ENCODE results near the gene CMC2.

The CMC2 gene

DNA sequence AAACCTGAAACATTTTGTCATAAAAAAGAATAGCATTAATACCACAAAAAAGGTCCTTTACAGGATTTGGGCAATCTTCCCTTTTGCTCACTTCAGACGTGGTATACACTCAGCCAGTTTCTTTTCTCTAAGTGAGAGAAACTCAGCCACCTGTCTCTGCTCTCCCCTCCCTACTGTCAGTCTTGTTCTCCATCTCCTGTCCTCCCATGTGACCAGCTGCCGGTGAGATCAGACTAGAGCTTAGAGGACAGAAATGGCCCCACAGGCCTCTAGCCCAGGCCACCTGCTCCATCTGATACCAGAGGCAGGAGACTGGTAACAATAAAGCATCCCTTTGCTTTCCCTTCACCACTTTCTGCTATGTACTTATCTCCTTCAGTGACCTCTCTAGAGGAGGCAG is 34.9 kb downstream of the CMC2 start:
- DNase-seq, result no peak

GRCh38 chr16:80969114-80969484 is 37.6 kb downstream of the CMC2 start:
- DNase-seq, result no peak

- DNase-seq, result no peak
Observed at GRCh38 chr16:80968386-80969113, 38.1 kb downstream of the CMC2 start.

DNA sequence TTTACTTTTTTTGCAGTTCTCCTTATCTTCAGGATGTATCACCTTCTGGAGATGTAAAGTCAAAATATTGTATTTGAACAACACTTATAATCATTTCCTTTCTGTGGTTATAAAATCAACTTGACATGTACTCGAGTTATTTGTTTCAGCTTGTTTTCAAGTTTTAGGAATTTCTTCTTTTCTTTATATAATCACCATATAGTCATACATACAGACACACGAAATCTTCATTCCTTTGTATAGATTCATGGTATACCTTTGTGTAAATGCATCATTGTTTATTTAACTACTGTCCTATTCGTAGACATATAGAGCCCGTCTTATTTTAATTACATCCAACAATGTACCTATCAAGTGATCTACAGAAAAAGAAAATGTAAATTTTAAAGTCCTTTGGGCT is 40.1 kb downstream of the CMC2 start:
- DNase-seq, result no peak

DNA sequence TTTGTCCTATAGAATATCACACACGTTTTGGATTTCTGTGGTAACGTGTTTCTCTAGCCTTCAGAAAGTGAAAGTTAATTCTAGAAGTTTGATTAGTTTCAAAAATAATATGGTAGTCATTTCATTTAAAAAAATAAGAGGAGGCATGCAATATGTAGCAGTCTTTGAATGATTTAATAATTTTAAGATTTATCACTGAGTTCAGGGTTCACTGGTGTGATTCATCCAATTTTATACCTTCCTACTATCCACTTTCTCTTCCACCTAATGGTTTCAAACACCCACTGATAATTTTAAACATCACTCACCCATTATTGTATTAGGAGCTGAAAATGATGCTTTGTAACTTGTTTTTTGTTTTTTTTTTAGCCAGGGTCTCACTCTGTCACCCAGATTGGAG is 42.3 kb downstream of the CMC2 start:
- DNase-seq, result no peak

GRCh38 chr16:80962879-80963278 is 43.8 kb downstream of the CMC2 start:
- DNase-seq, result no peak

- DNase-seq, result no peak
Observed at GRCh38 chr16:80958284-80958683, 48.4 kb downstream of the CMC2 start.

DNA sequence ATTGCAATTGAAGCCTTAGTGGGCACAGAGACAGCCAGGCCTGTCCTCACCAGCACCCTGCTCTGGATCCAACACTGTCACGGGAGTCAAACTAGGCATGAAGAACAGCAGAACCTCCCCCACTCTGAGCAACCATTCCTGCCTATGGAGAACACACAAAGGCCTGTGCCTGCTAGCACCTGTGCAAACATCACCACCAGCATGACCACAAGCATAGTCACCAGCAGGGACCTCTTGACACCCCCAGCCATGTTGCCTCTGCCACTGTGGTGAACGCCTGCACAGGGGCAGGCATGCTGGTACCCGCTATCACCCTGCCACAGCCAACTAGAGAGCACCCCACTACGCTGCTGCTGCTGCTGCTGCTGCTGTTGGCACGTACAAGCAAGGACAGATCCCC is 51.7 kb downstream of the CMC2 start:
- no peak for DNase-seq

GRCh38 chr16:80948886-80949493 is 57.7 kb downstream of the CMC2 start:
- peak; percentile 37 for DNase-seq

DNA sequence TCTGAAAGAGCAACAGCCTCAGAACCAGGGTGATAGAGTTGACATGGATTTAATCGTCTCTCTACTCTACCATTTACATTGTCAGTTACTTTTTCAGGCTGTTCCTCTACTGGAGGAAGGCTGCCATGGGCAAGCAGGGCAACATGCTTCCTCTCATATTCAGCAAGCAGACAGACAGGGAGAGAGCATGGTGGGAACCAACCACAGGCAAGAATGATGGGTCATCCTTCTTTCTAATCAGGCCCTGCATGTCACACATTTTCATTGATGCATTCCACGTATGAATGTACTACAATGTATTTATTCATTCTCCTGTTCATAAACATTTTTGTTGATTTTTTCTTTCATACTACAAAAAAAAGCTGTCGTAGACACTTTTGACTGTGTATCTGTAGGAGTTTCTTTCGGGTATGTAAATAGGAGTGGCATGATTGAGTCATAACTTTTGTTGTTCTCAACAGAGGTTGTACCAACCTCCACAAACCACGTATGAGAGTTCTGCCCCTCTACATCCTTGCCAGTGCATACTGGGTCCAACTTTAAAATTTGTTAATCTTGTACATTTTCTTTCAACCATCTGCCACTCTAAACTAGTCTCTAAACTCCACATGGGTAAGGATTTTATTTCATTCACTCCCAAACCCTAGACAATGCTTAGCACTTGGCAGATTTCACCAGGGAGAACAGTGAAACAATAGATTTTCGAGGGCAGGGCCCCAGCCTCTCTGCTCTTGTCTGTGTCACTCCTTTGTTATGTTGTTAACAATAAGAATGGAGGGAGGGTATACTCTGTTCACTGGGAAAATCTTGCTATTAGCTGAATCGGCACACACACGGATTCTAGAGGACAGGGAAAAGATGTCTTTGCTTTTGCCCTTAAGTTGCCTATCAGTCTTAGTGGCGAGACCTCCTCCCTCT is 58.7 kb downstream of the CMC2 start:
- no peak for DNase-seq

GRCh38 chr16:80947239-80947638 is 59.4 kb downstream of the CMC2 start:
- DNase-seq, result no peak

DNA sequence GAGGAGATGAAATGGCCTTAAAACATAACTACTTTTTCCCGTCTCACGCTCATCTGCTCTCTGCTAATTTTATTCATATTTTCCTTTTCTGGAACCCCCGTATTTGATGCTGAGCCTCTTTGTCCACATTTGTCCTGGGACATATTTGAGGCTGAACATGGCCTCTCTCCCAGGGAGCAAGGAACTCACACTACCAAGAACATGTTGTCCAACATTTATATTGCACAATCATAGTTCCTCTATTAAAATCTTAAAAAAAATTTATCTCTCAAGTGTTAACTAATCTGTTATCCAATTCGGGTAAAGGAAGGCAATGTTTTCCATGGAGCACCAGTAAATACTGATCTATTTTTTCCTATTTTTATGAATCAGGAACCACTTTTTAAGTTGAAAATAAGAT is 60.2 kb downstream of the CMC2 start:
- no peak for DNase-seq

DNA sequence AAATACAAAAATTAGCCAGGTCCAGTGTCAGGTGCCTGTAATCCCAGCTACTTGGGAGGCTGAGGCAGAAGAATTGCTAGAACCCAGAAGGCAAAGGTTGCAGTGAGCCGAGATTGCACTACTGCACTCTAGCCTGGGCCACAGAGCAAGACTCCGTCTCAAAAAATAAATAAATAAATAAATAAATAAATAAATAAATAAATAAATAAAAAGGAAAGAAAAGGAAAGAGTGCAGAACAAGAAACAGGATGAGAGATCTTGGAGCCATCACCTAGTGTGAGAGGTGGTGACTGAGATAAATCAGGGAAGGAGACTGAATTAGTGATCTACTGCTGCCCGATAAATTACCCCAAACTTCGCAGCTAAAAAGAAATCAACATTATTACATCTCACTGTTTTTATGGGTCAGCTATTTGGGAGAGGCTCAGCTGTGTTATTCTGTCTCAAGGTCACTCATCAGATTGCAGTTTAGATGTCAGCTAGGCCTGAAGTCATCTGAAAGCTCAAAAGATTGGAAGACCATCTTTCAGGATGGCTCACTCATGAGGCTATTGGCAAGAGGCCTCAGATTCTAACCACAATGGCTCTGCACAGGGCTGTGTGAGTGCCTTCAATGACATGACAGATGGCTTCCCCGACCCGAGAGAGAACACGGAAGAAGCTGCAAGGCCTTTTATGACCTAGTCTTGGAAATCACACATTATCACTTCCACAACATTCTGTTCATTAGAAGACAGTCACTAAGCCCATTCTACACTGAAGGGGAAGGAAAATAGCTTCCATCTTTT is 66.4 kb downstream of the CMC2 start:
- no peak for DNase-seq

DNA sequence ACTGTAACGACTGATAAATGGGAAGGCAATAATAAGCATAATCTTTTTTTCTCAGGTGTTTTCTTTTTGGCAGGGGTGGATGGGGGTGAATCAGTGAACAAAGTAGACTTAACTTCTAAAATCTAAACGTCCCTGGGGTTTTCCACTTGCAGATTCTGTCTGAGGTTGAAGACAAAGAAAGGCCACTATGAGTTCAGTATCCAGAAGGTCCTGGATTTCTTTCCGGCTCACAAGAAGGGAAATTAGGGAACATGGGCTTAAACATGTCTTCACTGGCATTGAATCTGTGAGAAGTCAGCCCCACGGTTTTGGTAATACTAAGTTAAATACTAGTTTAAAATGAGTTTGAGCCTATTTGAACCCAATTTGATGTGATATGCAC is 67.8 kb downstream of the CMC2 start:
- DNase-seq, result no peak

GRCh38 chr16:80938004-80938878 is 68.4 kb downstream of the CMC2 start:
- DNase-seq, result no peak

GRCh38 chr16:80936410-80936809 is 70.3 kb downstream of the CMC2 start:
- DNase-seq, result no peak

GRCh38 chr16:80935691-80936090 is 71.0 kb downstream of the CMC2 start:
- no peak for DNase-seq

GRCh38 chr16:80932708-80933095 is 74.0 kb downstream of the CMC2 start:
- no peak for DNase-seq

DNA sequence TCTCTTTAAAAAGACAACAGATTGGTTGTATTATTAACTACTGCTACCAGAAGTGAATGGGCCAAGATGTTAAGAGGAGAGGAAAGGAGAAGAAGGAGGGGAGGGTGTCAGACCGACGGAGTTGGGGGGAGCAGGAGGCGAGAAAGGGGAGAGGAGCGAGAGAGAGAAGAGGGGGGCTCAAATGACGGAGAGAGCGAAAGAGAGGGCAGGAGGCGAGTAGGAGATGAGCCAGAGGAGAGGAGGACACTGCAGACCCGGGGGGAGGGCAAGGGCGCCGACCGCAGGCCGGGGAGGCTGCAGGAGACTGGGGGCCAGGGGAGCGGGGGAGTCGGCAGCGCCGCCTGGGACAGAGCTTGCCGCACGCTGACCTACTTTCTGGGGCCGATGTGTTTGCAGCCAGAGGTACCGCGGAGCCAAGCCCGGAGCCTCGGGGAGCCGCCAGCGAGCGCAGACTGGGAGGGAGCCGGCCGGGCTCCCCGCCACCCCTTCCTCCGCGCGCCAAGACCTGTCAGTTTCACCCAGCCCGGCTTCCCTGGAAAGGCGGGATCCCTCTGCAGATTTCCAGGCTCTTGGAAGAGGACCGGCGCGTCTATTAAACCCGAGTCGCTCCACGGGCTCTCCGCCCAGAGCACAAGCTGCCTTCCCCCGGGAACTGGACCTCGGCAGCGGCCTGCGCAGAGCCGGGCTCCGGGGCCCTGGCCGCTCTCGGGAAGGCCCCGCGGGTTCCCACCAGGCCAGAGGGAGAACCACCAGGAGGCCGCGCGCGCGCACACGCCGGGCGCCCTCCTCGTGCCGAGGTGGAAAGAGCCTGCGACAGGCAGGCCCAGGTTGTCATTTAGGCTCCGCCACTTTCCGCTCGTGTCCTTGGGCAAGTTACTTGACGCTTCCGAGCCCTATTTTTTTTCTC is 74.6 kb downstream of the CMC2 start:
- DNase-seq, result peak; percentile 5

DNA sequence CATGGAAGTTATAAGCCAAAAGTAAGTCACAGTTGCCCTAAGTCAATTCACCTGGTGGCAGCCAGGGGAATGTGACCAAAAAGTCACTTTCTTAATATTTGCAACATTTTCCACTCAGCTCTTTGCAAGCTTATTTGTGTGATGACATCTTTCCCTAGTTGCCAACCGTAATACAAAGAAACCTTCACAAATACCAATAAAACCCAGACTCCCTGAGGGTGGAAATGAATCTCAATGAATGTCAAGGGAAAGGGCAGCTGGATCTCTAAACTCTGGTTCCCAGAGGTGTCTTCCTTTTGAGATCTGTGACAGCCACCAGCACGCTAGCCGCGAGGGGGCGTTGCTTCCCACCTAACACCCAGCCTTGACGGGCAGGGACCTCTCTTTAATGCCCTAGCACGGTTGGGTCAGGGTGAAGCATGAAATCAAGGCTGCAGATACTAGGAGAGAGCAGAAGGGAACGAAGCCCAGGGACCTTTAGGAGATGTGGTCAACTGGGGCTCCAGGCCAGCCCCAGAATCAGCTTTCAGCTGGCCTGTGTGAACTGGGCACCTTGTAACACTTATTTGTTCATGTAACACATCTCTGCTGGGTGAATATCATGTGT is 82.2 kb downstream of the CMC2 start:
- peak; percentile 16 for DNase-seq

DNA sequence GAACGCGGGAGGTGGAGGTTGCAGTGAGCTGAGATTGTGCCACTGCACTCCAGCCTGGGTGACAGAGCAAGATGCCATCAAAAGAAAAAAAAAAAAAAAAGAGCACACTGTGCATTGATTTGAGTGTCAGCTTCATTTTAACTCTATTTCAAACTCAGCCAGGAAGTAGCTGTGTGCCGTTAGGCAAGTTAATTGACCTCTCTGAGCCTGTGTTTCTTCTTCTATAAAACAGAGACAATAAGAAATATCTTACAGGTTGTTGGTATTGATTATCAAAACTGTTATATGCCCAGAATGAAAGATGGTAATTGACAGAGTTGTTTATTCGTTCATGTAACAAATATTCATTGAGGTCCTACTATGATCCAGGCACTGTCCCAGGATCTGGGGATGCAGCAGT is 83.3 kb downstream of the CMC2 start:
- no peak for DNase-seq
